ENCODE measurements around the gene FZD2. TPM values are rescaled to one million over a fixed set of nuclear protein-coding genes. Genes with fewer than 3 reads are reported as not detected.

FZD2 gene
- total RNA-seq, 2 experiments from 2014 or later: 0.26 to 0.29 TPM

GRCh38 chr17:44602970-44603369, 45.7 kb downstream of the FZD2 start:
- no peak overlapping the region for H3K27ac Mint-ChIP-seq
- POLR2A ChIA-PET: no interaction called here
- ATAC-seq (no peak), DNase-seq (no peak)
- CTCF ChIA-PET: no interaction called here
- H3K9me3 Mint-ChIP-seq (ENCODE audit: insufficient read depth): no peaks in the 10 kb centered on the region
- no peak overlapping the region for H3K4me3 Mint-ChIP-seq
- H3K36me3 Mint-ChIP-seq (ENCODE audit: low read depth): no peaks in the 10 kb centered on the region
- H3K27me3 Mint-ChIP-seq (ENCODE audit: low read depth): peaks cover 2% of the 10 kb centered on the region
- H3K4me1 Mint-ChIP-seq (ENCODE audit: low read depth): no peaks in the 10 kb centered on the region

- H3K27ac Mint-ChIP-seq: no peak overlapping the region
- CTCF ChIA-PET: no interaction called here
- ATAC-seq (no peak), DNase-seq (no peak)
- POLR2A ChIA-PET: no interaction called here
- no peak overlapping the region for H3K4me3 Mint-ChIP-seq
- no peaks in the 10 kb centered on the region for H3K36me3 Mint-ChIP-seq (ENCODE audit: low read depth)
- H3K4me1 Mint-ChIP-seq (ENCODE audit: low read depth): no peaks in the 10 kb centered on the region
- H3K9me3 Mint-ChIP-seq (ENCODE audit: insufficient read depth): no peaks in the 10 kb centered on the region
- peaks cover 2% of the 10 kb centered on the region for H3K27me3 Mint-ChIP-seq (ENCODE audit: low read depth)
Measured at GRCh38 chr17:44604116-44604761, 47.0 kb downstream of the FZD2 start.

- Mint-ChIP-seq H3K27ac (no peak overlapping the region), H3K36me3 (ENCODE audit: low read depth) (no peaks in the 10 kb centered on the region), H3K4me1 (ENCODE audit: low read depth) (no peaks in the 10 kb centered on the region), H3K4me3 (no peak overlapping the region), H3K27me3 (ENCODE audit: low read depth) (no peaks in the 10 kb centered on the region), H3K9me3 (ENCODE audit: insufficient read depth) (no peaks in the 10 kb centered on the region)
- DNase-seq: no peak
- ATAC-seq: no peak
- ChIA-PET CTCF (no interaction called here), POLR2A (no interaction called here)
Measured at GRCh38 chr17:44604768-44605485, 47.6 kb downstream of the FZD2 start.

GRCh38 chr17:44606658-44607057, 49.4 kb downstream of the FZD2 start:
- Mint-ChIP-seq H3K9me3 (ENCODE audit: insufficient read depth) (no peaks in the 10 kb centered on the region), H3K36me3 (ENCODE audit: low read depth) (no peaks in the 10 kb centered on the region), H3K27ac (no peak overlapping the region)

GRCh38 chr17:44607836-44608690, 50.8 kb downstream of the FZD2 start:
- ATAC-seq (no peak), DNase-seq (no peak)
- no peak overlapping the region for H3K27ac Mint-ChIP-seq
- no peaks in the 10 kb centered on the region for H3K9me3 Mint-ChIP-seq (ENCODE audit: insufficient read depth)
- H3K36me3 Mint-ChIP-seq (ENCODE audit: low read depth): no peaks in the 10 kb centered on the region
- peaks cover 3% of the 10 kb centered on the region for H3K27me3 Mint-ChIP-seq (ENCODE audit: low read depth)
- POLR2A ChIA-PET: interaction anchor here (0.9 kb wide), 1 partner anchor 21 kb away, joined by 3 read pairs; no protein-coding TSS in a partner anchor
- H3K4me1 Mint-ChIP-seq (ENCODE audit: low read depth): no peaks in the 10 kb centered on the region
- CTCF ChIA-PET: no interaction called here
- H3K4me3 Mint-ChIP-seq: no peak overlapping the region

More at GRCh38 chr17:44606658-44607057, 49.4 kb downstream of the FZD2 start:
- Mint-ChIP-seq H3K4me3 (no peak overlapping the region), H3K4me1 (ENCODE audit: low read depth) (no peaks in the 10 kb centered on the region), H3K27me3 (ENCODE audit: low read depth) (peaks cover 3% of the 10 kb centered on the region)
- ChIA-PET CTCF (no interaction called here), POLR2A (no interaction called here)
- ATAC-seq: no peak
- DNase-seq: no peak

GRCh38 chr17:44608727-44609435, 51.6 kb downstream of the FZD2 start:
- Mint-ChIP-seq H3K27ac (no peak overlapping the region), H3K9me3 (ENCODE audit: insufficient read depth) (no peaks in the 10 kb centered on the region), H3K27me3 (ENCODE audit: low read depth) (peaks cover 3% of the 10 kb centered on the region), H3K4me1 (ENCODE audit: low read depth) (no peaks in the 10 kb centered on the region), H3K36me3 (ENCODE audit: low read depth) (no peaks in the 10 kb centered on the region), H3K4me3 (no peak overlapping the region)
- no peak for DNase-seq
- no peak for ATAC-seq
- ChIA-PET CTCF (no interaction called here), POLR2A (interaction anchor here (0.9 kb wide), 1 partner anchor 21 kb away, joined by 3 read pairs; no protein-coding TSS in a partner anchor)

- DNase-seq: no peak
- no peak for ATAC-seq
- Mint-ChIP-seq H3K9me3 (ENCODE audit: insufficient read depth) (no peaks in the 10 kb centered on the region), H3K36me3 (ENCODE audit: low read depth) (no peaks in the 10 kb centered on the region), H3K27me3 (ENCODE audit: low read depth) (peaks cover 3% of the 10 kb centered on the region), H3K4me1 (ENCODE audit: low read depth) (no peaks in the 10 kb centered on the region), H3K4me3 (no peak overlapping the region), H3K27ac (no peak overlapping the region)
- ChIA-PET POLR2A (no interaction called here), CTCF (interaction anchor here (1.1 kb wide), 1 partner anchor 87 kb away, joined by 3 read pairs; no protein-coding TSS in a partner anchor)
Measured at GRCh38 chr17:44610331-44610730, 53.0 kb downstream of the FZD2 start.

Other genes with a start within 250 kb of the FZD2 start
- under 1 TPM in 1 of 2 experiments, not detected in 1; 0.18 TPM for gene RUNDC3A, start 248.9 kb upstream of the FZD2 start, total RNA-seq
- gene SLC25A39, start 232.7 kb upstream of the FZD2 start, total RNA-seq: 100 to 1,000 TPM; 140 to 141 TPM
- gene GRN, start 212.2 kb upstream of the FZD2 start, total RNA-seq: 10 to 100 TPM; 45.6 to 46.7 TPM
- under 1 TPM; 0.37 to 0.45 TPM for gene FAM171A2, start 193.6 kb upstream of the FZD2 start, total RNA-seq
- gene ITGA2B, start 167.8 kb upstream of the FZD2 start, total RNA-seq: under 1 TPM; 0.39 to 0.82 TPM
- gene GPATCH8, start 54.1 kb upstream of the FZD2 start, total RNA-seq: 10 to 100 TPM; 45.7 to 45.8 TPM
- under 1 TPM; 0.16 to 0.26 TPM for gene MEIOC, start 99.0 kb downstream of the FZD2 start, total RNA-seq
- 10 to 100 TPM; 24.0 to 26.3 TPM for gene CCDC43, start 132.3 kb downstream of the FZD2 start, total RNA-seq
- 10 to 100 TPM; 35.1 to 36.4 TPM for gene DBF4B, start 151.2 kb downstream of the FZD2 start, total RNA-seq
- gene ADAM11, start 201.5 kb downstream of the FZD2 start, total RNA-seq: under 1 TPM; 0.24 to 0.39 TPM

Measured in activated CD8-positive, alpha-beta T cell treated with anti-CD3 and anti-CD28 coated beads, Interleukin-2, amount 10 ng/mL, durations not matched to agents 7 days and 5 days (primary cell).